Measurements from ENCODE around the gene BAHCC1.
A peak's percentile ranks its signal among the peaks of the same experiment; 100 is the strongest.

Gene BAHCC1

DNA sequence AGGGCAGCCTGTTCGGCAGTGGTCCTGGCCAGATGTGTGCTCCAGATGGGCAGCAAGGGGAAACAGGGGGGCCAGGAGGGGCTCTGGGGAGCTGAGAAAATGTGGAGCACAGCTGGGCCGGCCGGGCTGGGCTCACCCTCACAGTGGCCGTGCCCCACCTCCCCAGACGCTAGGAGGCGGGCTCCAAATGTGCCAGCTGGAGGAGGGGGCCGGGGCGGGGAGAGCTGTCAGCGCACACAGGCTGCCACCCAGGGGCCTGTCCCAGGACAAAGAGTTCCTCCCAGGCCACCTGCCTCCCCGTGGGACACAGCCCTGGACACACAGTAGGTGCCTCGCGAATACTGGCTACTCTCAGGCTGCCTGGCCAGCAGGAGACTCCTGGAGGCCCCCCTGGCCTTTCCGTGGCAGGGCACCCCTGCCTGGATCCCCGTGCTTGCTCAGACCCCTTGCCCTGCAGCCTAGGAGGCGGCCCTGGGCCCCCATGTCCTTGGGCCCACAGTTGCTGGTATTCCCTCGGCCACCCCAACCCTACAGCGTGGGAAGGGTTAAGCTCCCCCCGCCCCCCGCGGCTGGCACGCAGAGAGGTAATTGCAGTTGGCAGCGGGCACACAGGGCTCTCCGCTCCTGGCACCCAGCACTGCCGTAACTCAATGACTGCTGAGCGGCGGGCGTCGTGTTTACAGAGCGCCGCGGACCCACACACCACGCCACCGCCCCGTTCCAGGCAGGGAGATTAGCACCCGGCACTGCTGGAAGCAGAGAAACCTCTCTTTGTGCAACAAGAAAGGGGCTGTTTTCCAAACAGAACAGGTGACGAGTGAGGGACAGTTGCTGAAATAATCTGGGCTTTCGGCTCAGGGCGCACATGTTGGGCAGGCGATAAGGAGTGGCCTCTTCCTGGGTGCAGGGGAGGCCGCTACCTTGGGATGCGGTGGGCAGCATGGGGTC lies 32.2 kb downstream of the BAHCC1 start:
- no peak for DNase-seq (ENCODE audit: low read depth, low spot score)

DNA sequence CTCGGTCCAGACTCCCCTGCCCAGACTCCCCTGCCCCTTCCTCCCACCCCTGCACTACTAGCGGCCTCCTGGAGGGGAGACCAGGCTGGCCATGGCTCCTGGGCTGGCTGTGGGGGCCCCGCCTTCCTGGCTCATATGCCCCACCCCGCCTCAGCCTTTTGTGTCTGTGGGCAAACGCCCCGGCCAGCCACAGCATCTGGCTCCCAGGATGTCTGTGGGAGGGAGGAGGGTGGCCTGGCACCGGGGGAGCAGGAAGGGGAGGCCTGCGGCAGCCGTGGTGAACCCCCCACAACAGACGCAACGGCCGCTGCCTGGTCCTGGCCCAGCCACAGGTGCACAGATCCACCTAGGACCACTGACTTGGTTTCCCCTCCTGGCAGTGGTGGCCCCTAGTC lies 32.9 kb downstream of the BAHCC1 start:
- no peak for DNase-seq (ENCODE audit: low read depth, low spot score)

- no peak for DNase-seq (ENCODE audit: low read depth, low spot score)
Observed at GRCh38 chr17:81428516-81428915, 33.3 kb downstream of the BAHCC1 start.

DNA sequence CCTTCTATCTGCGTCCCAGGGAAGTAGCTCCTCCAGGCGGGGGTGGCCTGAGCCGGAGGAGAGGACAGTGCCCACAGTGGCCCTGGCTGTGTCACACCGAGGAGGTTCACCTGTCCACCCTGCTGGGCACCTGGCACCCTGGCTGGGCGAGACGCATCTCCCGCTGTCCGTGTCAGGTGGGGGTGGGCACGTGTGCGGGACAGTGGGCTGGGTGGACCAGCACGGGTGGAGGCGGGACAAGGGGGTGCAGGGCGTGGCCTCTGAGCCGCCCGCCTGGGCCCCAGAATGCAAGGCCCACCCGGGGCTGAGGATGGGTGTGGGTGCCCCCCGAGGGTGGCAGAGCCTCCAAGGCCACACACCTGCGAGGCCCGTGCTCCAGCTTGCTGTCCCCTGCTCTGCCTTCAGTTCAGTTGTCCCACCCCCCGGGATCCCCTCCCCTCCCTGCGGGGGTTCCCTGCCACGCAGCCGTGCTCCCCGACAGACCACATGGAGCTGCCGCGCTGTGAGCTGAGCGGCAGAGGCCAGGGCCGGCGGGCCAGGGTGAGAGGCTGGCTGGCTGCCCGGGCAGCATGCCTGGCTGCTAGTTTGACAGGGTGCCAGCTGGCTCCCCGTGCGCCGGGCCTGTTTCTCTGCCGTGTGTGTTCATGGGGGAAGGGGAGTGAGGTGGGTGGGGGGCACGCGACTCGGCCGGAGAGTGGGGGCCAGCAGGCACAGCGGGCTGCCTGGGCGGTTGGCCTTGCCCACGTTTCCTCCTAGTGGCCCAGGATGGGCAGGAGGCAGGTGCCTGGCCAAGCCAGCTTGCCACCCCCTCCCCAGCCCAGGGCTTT lies 33.9 kb downstream of the BAHCC1 start:
- no peak for DNase-seq (ENCODE audit: low read depth, low spot score)

DNA sequence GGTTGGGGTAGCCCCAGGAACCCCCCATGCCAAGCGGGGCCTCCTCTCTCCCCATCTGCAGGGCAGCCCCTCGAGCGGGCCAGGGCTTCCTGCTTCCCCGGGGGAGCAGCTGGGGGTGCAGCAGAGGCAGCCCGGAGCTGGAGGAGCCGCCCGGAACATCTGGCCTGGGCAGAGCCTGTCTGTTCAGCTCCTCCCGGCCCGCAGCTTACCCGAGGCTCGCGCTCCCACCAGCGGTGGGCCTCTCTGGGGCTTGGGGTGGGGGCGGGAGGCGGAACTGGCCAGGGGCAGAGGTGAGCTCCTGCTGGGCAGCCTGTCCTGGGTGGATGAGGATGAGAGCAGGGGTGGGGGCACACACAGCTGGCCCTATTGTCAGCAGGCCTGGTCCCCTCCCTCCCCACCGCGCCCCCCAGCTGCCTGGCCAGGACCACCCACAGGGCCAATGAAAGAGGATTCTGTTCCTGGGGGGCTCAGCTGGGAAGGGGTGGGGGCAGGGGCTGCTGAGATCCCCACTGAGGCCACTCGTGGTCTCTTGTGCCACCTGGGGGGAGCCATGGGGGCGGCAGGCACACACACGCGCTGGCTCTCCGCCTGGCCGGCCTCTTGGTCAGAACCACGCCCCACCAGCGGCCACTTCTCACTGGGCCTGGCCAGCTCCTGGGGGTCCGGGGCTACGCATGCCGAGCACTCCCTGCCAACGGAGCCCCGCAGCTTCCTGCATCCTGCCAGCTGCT lies 34.7 kb downstream of the BAHCC1 start:
- DNase-seq (ENCODE audit: low read depth, low spot score) = no peak

DNA sequence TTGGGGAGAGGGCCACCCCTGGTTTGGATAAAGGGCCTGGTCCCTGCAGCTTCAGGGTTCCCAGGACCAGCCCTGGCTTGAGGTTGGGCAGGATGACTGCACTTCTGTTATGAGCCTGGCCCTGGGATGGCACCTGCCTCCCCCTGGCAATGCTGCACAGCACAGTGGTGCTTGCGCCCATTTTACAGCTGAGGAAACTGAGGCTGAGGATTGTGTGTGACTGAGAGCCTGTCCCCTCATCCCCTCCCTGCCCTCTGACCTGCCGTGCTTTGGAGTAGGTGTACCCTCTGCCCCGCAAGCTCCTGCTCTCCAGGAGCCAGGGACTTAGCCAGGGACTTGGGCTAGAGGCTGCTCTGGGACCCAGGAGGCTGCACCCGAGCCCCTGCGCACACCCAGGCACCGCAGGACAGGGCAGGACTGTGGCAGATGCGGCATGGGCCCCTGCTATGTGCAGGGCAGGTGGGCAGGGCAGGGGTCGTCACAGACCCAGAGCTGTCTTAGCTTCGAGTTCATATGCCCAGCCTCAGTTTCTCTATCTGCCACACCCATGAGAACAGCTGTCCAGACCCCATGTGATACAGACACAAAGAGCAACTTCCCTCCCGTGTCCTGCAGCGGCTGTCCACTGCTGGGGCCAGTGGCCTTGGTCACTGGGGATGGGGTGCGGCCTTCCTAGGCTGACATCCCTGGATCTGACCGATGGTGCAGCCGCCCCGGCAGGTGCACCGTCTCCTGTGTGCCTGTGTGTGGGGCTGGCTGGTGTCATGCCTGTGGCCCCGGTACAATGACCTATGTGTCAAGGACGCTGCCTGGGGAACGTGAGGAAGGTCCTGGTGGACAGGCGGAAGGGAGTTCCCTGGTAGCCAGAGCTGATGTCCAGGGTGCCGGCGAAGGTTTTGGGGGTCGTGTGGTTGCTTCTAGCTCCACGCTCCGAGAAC lies 36.6 kb downstream of the BAHCC1 start:
- no peak for DNase-seq (ENCODE audit: low read depth, low spot score)

DNA sequence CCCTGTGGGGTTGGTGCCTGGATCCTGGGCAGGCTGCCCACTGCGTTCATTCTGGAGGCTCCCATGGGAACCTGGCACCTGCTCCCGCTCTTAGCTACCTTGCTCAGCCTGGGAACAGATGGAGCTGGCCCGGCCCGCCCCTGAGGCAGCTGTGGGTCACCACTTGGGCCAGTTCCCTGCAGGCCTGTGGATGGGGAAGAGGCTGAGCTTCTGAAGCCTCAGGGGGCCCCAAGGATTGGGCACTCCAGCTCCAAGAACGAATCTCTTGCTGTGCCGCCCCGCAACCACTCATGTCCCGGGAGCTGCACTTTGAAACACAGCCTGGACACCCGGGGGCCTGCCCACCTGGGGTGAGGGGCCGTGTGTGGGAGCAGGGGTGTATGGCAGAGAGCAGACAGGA lies 37.7 kb downstream of the BAHCC1 start:
- no peak for DNase-seq (ENCODE audit: low read depth, low spot score)

DNA sequence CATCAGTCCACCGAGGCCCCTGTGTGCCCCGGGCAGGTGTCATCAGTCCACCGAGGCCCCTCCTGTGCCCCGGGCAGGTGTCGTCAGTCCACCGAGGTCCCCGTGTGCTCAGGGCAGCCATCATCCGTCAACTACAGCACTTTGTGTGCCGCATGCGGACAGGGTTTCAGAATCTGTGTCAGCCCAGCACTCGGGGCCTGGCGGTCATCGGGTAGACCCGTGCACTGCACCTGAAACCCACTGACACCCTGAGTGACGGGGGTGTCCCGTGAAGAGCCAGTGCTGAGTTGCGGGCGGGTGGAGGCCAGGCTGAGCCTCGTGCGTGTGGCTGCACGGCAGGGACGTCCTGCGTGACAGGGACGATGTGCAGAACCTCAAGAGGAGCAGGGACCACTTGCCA lies 38.4 kb downstream of the BAHCC1 start:
- no peak for DNase-seq (ENCODE audit: low read depth, low spot score)

DNA sequence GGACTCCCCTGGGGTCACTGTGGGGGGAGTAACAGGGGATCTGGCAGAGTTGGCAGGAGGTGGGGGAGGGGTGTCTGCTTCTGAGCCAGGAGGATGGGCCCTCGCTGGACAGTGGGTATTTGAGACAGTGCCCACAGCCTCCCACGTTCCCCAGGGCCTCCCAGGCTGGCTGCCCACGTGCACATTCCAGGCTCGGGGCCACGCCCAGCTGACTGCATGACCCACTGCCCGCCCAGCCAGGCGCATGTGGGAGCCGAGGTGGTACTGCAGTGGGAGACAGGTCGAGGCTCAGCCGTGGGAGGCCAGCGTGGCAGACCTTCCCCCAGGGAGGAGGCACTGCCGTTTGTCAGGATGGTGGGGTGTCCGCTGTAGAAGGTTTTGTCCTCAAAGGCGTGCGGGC lies 38.8 kb downstream of the BAHCC1 start:
- DNase-seq (ENCODE audit: low read depth, low spot score) = no peak

DNA sequence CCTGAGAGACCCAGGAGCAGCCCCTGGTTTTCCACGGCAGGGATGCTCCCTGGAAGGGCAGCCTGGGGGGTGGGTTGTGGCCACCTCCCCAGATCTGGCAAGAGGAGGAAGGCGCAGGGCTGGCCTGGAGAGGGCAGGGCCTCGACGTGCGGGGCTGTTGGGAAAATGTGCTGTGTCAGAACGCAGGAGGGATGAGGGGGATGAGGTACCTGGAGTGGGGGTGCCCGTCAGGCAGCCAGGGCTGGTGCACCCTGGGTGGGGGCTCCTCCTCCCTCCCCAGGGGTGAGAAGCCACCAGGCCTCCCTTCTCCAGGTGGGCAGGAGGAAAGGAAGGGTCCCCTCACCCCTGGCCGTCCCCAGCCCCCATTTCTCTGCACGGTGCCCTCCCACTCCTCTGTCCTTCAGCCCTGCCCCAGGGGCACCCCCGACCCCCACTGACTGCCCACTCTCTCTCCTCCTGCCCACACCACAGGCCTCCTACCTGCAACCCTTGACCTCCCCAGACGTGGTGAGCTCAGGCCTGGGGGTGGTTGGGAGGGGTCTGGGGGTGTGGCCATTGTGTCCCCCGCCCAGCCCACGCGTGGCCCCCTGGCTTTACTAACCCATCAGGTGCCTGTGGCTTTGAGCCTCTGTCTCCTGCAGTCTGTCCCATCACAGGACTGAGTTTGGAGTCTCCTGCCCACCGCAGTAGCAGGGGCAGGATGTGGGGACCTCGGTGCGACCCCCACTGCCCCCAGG lies 39.6 kb downstream of the BAHCC1 start:
- no peak for DNase-seq (ENCODE audit: low read depth, low spot score)

DNA sequence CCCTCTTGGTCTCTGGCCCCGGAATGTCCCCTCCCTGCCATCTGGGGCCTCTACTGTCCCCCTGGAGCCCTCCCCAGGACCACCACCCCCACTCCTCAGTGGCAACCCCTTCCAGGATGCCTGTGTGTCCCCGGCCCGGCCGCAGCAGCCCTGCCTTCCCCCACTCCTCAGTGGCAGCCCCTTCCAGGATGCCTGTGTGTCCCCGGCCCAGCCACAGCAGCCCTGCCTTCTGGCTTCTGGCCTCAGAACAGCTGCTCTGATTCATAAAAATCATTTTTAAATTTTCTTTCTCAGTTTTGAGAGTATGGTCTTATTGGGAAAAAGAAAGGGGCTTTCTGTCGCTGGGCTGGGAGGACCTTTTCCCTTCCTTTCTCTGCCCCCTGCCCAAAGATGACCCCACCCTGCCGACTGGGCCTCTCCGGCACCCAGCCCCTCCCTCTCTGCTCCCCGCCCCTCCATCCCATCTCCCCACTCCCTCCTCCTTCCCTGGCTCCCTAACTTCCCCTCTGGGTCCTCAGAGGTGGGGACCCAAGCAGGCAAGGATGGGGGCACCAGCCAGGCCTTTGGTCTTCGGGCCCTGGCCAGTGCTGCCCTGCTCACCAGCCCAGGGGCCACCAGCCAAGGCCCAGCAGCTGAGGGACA lies 40.5 kb downstream of the BAHCC1 start:
- DNase-seq (ENCODE audit: low read depth, low spot score) = no peak

GRCh38 chr17:81436294-81436849 lies 41.1 kb downstream of the BAHCC1 start:
- DNase-seq (ENCODE audit: low read depth, low spot score) = peak; percentile 53

DNA sequence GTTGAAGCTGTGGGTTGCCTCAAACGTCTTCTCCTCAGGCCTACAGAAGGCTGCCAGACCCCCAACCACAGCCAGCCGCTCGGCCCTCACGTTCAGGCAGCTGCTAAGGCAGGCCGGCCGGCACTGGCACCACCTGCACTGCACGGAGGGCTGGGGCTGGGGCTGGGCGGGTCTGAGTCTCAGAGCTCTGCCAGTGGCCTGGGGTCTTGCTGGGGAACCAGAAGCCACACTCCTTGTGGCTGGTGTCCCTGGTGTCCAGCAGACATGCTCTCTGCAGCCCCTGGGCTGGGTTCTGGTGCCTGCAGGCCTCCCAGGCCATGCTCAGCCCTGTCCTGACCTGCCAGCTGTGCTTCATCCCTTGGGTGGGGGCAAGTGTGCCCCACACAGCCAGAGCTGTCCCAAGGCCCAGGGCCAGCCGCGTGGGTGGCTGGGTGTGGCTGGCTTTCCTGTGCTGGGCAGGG lies 42.0 kb downstream of the BAHCC1 start:
- DNase-seq (ENCODE audit: low read depth, low spot score) = no peak

GRCh38 chr17:81438007-81438659 lies 42.9 kb downstream of the BAHCC1 start:
- no peak for DNase-seq (ENCODE audit: low read depth, low spot score)

GRCh38 chr17:81438688-81439087 lies 43.4 kb downstream of the BAHCC1 start:
- no peak for DNase-seq (ENCODE audit: low read depth, low spot score)

GRCh38 chr17:81440051-81440471 lies 44.8 kb downstream of the BAHCC1 start:
- DNase-seq (ENCODE audit: low read depth, low spot score) = no peak

DNA sequence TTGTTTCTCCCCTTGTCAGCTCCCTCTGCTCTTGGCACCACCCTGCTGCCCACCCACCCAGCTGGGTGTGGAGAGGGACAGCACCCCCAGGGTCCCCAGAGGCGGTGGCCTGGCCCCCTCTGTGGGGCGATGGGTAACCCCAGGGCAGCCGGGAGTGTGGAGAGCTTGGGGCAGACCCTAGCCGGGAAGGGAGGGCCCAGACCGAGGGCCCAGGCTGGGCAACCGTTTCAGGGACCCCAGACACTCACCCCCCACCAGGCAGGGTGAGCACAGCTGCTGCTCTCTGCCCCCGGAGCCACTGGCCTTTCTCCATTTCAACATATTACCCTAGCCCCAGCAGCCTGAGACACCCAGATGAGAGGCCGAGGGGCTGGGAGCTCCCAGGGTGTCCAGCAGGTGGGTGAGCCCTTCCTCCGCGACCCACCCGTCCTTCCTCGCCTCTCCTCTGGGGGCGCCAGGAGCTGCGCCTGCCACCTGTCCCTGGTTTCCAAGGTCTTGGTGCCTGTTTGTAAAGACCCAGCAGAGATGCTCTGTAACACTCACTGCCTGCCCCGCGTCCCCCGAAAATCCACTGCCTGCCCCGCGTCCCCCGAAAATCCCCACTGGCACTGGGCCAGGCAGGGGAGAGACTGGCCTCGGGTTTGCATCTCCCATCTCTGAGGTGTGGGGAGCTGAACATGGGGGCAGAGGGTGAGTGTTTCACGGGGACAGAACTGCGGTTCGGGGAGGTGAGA lies 45.4 kb downstream of the BAHCC1 start:
- peak; percentile 89 for DNase-seq (ENCODE audit: low read depth, low spot score)

DNA sequence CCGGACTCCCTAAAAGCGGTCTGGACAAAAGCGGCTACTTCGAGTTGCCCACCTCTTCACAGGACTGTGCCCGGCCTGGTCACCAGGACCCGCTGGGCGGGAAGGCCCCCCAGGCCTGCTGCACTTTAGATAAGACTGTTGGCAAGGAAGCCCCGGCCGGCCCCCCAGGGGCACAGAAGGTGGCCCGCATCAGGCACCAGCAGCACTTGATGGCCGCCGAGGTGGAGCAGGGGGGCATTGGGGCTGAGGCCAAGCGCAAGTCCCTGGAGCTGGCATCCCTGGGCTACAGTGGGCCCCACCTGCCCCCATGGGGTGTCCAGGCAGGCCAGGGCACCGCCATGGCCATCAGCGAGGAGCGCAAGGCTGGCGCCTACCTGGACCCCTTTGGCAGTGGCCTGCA lies 47.5 kb downstream of the BAHCC1 start:
- DNase-seq (ENCODE audit: low read depth, low spot score) = no peak

All from ELF-1 (cell line).